CD4-positive, CD25-positive, alpha-beta regulatory T cell (primary cell): ENCODE measurements around the gene PIWIL4. TPM values are rescaled to one million over a fixed set of nuclear protein-coding genes. Genes with fewer than 3 reads are reported as not detected.

Experiments
- ATAC-seq, 2 donors: fragments of 150-1000 bp; cut with Tn5 transposase; one replicate each; pipeline ENCODE4 v1.10.0; 2021; ENCODE audit warnings: low read depth in 2 of 2, moderate number of reproducible peaks in 2 of 2, moderate library complexity in 1 of 2
- DNase-seq, 3 donors: peaks; one replicate each; pipeline versions ENCODE4 v3.0.0 to v3.0.0-alpha.2; 2012 to 2022; ENCODE audit warnings: mixed read lengths in 1 of 3
- H3K27ac ChIP-seq: one replicate; pipeline ENCODE4 v1.7.0; 2013; ENCODE audit warnings: mild to moderate bottlenecking, low read length; ENCODE audit not compliant: insufficient read depth, poor library complexity, severe bottlenecking
- H3K27me3 ChIP-seq: one replicate; pipeline ENCODE4 v1.7.0; 2013; ENCODE audit warnings: low read length; ENCODE audit not compliant: control insufficient read depth, insufficient read depth
- H3K36me3 ChIP-seq: one replicate; pipeline ENCODE4 v1.7.0; 2013; ENCODE audit warnings: mild to moderate bottlenecking, low read length, moderate library complexity; ENCODE audit not compliant: control insufficient read depth, insufficient read depth
- H3K4me1 ChIP-seq: 2 replicates; pipeline ENCODE4 v1.7.0; 2013; ENCODE audit warnings: mild to moderate bottlenecking, low read length; ENCODE audit not compliant: insufficient read depth, control insufficient read depth, poor library complexity, severe bottlenecking
- H3K4me3 ChIP-seq: one replicate; pipeline ENCODE4 v1.7.0; 2013; ENCODE audit warnings: low read depth, mild to moderate bottlenecking, low read length, moderate library complexity
- H3K9me3 ChIP-seq, 2 experiments: 1 replicate in 1 of 2; 2 replicates in 1 of 2; pipeline ENCODE4 v1.7.0; 2013; ENCODE audit warnings: low read length in 2 of 2, mild to moderate bottlenecking in 1 of 2, moderate library complexity in 1 of 2; ENCODE audit not compliant: control insufficient read depth in 2 of 2
- H3K27ac Mint-ChIP-seq, 3 donors: one replicate each; pipeline ENCODE4 v1.8.0; 2020 to 2022; ENCODE audit warnings: mild to moderate bottlenecking in 3 of 3, mixed read lengths in 3 of 3, moderate library complexity in 2 of 3
- H3K27me3 Mint-ChIP-seq: one replicate; pipeline ENCODE4 v1.8.0; 2022; ENCODE audit warnings: mild to moderate bottlenecking, mixed read lengths
- H3K36me3 Mint-ChIP-seq: one replicate; pipeline ENCODE4 v1.8.0; 2020; ENCODE audit warnings: mixed read lengths
- H3K4me1 Mint-ChIP-seq, 4 donors: one replicate each; pipeline ENCODE4 v1.8.0; 2020 to 2022; ENCODE audit warnings: mixed read lengths in 4 of 4, mild to moderate bottlenecking in 1 of 4
- H3K4me3 Mint-ChIP-seq, 4 donors: one replicate each; pipeline ENCODE4 v1.8.0; 2020 to 2022; ENCODE audit warnings: mild to moderate bottlenecking in 4 of 4, mixed read lengths in 4 of 4, moderate library complexity in 3 of 4
- H3K9me3 Mint-ChIP-seq, 7 donors: one replicate each; pipeline ENCODE4 v1.8.0; 2020 to 2022; ENCODE audit warnings: mixed read lengths in 7 of 7, mild to moderate bottlenecking in 3 of 7, moderate library complexity in 2 of 7
- polyA plus RNA-seq, 4 donors: library from polyadenylated mRNA; unstranded; fragments of 300-500 nt; fragmentation: Illumina TruSeq; gene quantifications; one replicate each; pipeline ENCODE4 v1.2.3, GENCODE V29; 2021
- total RNA-seq: library from RNA; stranded (reverse); gene quantifications from one replicate; pipeline ENCODE4 v1.2.3, GENCODE V29; 2022

Gene PIWIL4
- total and polyA plus RNA-seq, 5 donors from 2014 or later: 0.18 to 1.3 (median 1.3) TPM

DNA sequence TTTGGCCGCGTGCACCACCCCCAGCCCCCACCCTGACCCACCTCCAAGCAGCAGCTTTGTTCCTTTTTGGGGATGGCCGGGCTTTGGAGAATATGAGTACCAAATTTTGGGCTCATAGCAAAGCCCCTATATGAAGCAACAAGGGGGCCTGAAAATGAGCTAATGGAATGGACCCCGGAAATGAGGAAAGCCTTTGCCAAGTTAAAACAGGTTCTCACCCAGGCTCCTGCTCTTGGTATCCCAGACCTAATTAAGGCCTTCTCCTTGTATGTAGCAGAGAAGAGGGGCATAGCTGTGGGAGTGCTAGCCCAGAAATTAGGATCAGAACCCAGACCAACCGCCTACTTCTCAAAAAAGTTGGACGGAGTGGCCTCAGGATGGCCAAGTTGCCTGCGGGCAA lies 87.0 kb downstream of the PIWIL4 start:
- no peaks in the 10 kb centered on the region for H3K9me3 ChIP-seq
- Mint-ChIP-seq H3K4me1 (no peaks in the 10 kb centered on the region), H3K36me3 (no peaks in the 10 kb centered on the region), H3K27ac (no peak overlapping the region), H3K4me3 (no peak overlapping the region), H3K9me3 (peaks cover 0 to 1% (median 0%) of the 10 kb centered on the region in 7 donors), H3K27me3 (no peaks in the 10 kb centered on the region)
- DNase-seq (no peak), ATAC-seq (no peak)
- H3K4me1 ChIP-seq: no peaks in the 10 kb centered on the region
- no peak overlapping the region for H3K4me3 ChIP-seq
- H3K27ac ChIP-seq: no peak overlapping the region
- no peaks in the 10 kb centered on the region for H3K36me3 ChIP-seq
- no peaks in the 10 kb centered on the region for H3K27me3 ChIP-seq

DNA sequence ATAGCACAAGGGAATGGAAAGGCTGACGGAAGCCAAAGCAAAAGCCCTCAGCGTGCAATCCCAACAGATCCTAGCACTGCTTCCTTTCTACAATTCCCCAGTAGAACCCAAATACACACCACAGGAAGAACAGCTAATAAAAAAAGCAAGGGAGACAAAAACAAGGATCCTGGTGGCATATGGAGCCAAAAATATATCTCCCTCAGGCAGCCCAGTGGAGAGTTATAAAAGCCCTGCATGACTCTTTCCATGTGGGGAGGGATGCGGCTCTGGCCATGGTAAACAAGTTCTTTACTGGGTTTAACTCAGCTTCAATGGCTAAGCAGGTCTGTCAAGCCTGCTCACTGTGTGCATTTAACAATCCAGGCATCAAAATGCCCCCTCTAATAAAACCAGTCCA lies 88.1 kb downstream of the PIWIL4 start:
- no peaks in the 10 kb centered on the region for H3K4me1 Mint-ChIP-seq
- peaks cover 5% of the 10 kb centered on the region for H3K27me3 ChIP-seq
- peaks cover 0 to 1% (median 0%) of the 10 kb centered on the region in 7 donors for H3K9me3 Mint-ChIP-seq
- no peaks in the 10 kb centered on the region for H3K4me1 ChIP-seq
- H3K27ac Mint-ChIP-seq: no peak overlapping the region
- no peak for ATAC-seq
- no peak for DNase-seq
- no peak overlapping the region for H3K4me3 Mint-ChIP-seq
- H3K4me3 ChIP-seq: no peak overlapping the region
- H3K36me3 ChIP-seq: no peaks in the 10 kb centered on the region
- peaks cover 5% of the 10 kb centered on the region for H3K27me3 Mint-ChIP-seq
- no peak overlapping the region for H3K27ac ChIP-seq
- H3K36me3 Mint-ChIP-seq: no peaks in the 10 kb centered on the region
- H3K9me3 ChIP-seq: no peaks in the 10 kb centered on the region

DNA sequence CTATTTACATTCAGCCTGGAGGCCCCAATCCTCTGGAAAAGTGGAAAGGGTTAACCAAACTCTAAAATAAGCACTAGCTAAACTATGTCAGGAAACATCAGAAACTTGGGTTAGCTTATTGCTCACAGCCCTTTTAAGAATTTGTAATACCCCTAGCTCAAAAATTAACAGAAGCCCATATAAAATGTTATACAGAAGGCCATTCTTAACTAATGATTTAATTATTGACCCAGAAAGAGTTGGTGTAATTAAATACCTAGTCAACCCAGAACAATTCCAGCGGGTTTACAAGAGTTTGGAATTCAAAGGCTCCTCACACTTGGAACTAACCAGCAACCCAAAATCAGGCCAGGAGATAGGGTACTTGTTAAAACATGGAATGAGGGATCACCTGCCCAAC lies 88.8 kb downstream of the PIWIL4 start:
- Histone ChIP-seq H3K4me3 (no peak overlapping the region), H3K27me3 (peaks cover 5% of the 10 kb centered on the region), H3K4me1 (no peaks in the 10 kb centered on the region), H3K36me3 (no peaks in the 10 kb centered on the region), H3K27ac (no peak overlapping the region), H3K9me3 (no peaks in the 10 kb centered on the region)
- ATAC-seq (no peak), DNase-seq (no peak)
- no peaks in the 10 kb centered on the region for H3K4me1 Mint-ChIP-seq
- peaks cover 0 to 1% (median 0%) of the 10 kb centered on the region in 7 donors for H3K9me3 Mint-ChIP-seq
- H3K27ac Mint-ChIP-seq: no peak overlapping the region
- H3K27me3 Mint-ChIP-seq: peaks cover 9% of the 10 kb centered on the region
- H3K4me3 Mint-ChIP-seq: no peak overlapping the region
- H3K36me3 Mint-ChIP-seq: no peaks in the 10 kb centered on the region

DNA sequence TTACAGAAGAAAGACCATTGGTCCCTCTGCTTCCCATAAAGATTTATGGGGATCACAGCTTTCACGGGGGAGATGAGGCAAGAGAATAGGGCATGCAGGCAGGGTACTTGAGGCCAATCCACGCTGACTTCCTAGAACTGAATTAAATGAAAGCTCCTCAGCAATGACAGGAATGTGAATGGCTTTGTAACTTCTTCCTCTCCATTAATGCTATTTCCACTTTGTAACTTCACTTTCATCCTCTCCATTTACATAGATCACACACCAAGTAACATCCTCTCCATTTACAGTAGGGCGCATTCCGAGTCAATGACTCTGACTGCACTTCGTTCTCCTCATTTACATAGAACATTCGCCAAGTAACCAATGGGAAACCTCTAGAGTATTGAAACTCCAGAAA lies 89.8 kb downstream of the PIWIL4 start:
- no peak overlapping the region for H3K4me3 Mint-ChIP-seq
- H3K4me3 ChIP-seq: no peak overlapping the region

DNA sequence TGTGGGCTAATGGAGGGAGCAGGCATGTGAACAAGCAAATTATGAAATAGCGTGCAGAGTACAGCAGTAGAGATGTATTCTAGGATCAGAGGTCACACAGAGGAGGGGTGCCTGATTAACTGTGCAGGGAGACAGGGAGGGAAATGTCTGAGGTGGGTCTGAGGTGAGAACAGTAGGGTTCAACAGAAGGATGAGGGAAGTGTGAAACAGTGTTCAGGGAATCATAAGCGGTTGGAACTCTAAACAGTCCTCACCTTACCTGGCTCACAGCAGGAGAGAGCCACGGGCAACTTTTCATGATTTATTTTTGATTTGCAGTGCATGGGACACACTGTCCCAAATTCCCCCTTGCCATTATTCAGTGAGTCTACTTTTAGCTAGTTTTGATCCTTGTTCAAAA lies 90.5 kb downstream of the PIWIL4 start:
- H3K36me3 Mint-ChIP-seq: no peaks in the 10 kb centered on the region
- H3K4me1 ChIP-seq: no peaks in the 10 kb centered on the region
- ATAC-seq: no peak

More for the DNA sequence above, 89.8 kb downstream of the PIWIL4 start:
- no peak overlapping the region for H3K27ac ChIP-seq
- Mint-ChIP-seq H3K27me3 (peaks cover 15% of the 10 kb centered on the region), H3K27ac (no peak overlapping the region), H3K4me1 (no peaks in the 10 kb centered on the region), H3K9me3 (peaks cover 0 to 1% (median 0%) of the 10 kb centered on the region in 7 donors), H3K36me3 (no peaks in the 10 kb centered on the region)
- no peak for ATAC-seq
- H3K9me3 ChIP-seq: no peaks in the 10 kb centered on the region
- no peak for DNase-seq
- H3K36me3 ChIP-seq: no peaks in the 10 kb centered on the region
- H3K27me3 ChIP-seq: peaks cover 5% of the 10 kb centered on the region
- no peaks in the 10 kb centered on the region for H3K4me1 ChIP-seq

DNA sequence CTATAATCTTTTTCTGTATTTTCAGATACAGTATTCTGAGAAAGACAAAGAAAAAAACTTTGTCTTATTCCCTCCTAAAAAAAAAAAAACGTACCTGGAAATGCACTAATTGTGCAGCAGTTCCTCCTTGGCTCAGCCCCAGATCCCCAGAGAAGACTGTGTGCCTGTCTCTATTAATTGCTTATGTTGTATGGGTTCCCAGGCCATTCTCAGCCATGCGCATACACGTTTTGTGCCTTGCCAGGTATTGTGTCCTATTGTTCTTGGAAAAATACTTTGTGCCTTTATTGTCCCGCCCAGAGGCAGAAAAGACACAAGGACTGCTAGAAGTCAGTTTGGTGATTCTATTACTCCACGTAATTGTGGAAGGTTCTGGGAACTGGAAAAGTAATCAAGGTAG lies 91.2 kb downstream of the PIWIL4 start:
- Mint-ChIP-seq H3K27ac (no peak overlapping the region), H3K4me3 (no peak overlapping the region), H3K4me1 (no peaks in the 10 kb centered on the region), H3K9me3 (peaks cover 0 to 2% (median 0%) of the 10 kb centered on the region in 7 donors), H3K36me3 (no peaks in the 10 kb centered on the region), H3K27me3 (peaks cover 15% of the 10 kb centered on the region)
- H3K36me3 ChIP-seq: no peaks in the 10 kb centered on the region
- no peak for DNase-seq
- no peak overlapping the region for H3K4me3 ChIP-seq
- no peaks in the 10 kb centered on the region for H3K4me1 ChIP-seq
- H3K27me3 ChIP-seq: peaks cover 5% of the 10 kb centered on the region
- no peak for ATAC-seq
- no peaks in the 10 kb centered on the region for H3K9me3 ChIP-seq
- no peak overlapping the region for H3K27ac ChIP-seq

More for the DNA sequence above, 90.5 kb downstream of the PIWIL4 start:
- Mint-ChIP-seq H3K27me3 (peaks cover 15% of the 10 kb centered on the region), H3K9me3 (peaks cover 0 to 1% (median 0%) of the 10 kb centered on the region in 7 donors), H3K4me3 (no peak overlapping the region), H3K4me1 (no peaks in the 10 kb centered on the region), H3K27ac (no peak overlapping the region)
- no peak overlapping the region for H3K4me3 ChIP-seq
- no peaks in the 10 kb centered on the region for H3K9me3 ChIP-seq
- H3K27ac ChIP-seq: no peak overlapping the region
- DNase-seq: no peak
- no peaks in the 10 kb centered on the region for H3K36me3 ChIP-seq
- peaks cover 5% of the 10 kb centered on the region for H3K27me3 ChIP-seq

DNA sequence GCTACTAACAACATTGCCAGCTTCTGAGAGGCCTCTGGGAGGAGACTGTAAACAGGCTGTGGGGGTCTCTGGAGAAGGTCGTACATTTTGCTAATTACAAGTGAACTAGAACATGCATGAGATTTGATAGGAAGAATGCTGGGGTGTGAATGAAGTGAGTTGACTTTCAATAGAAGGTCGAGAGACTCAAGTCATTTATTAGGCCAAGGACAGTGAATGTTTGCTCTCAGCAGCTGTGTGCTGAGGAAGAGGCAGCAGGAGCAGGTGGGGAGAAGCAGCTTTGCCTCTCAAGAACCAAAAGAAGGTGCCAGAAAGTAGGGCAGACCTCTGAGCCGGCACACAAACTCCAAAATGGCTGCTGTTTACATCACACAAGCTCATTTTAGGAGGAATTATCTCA lies 91.7 kb downstream of the PIWIL4 start:
- H3K27me3 ChIP-seq: peaks cover 5% of the 10 kb centered on the region
- no peaks in the 10 kb centered on the region for H3K36me3 ChIP-seq
- Mint-ChIP-seq H3K27ac (no peak overlapping the region), H3K36me3 (no peaks in the 10 kb centered on the region), H3K27me3 (peaks cover 15% of the 10 kb centered on the region), H3K4me1 (no peaks in the 10 kb centered on the region), H3K9me3 (peaks cover 0 to 2% (median 0%) of the 10 kb centered on the region in 7 donors), H3K4me3 (no peak overlapping the region)
- no peak overlapping the region for H3K4me3 ChIP-seq
- DNase-seq (no peak), ATAC-seq (no peak)
- no peak overlapping the region for H3K27ac ChIP-seq
- no peaks in the 10 kb centered on the region for H3K4me1 ChIP-seq
- no peaks in the 10 kb centered on the region for H3K9me3 ChIP-seq

DNA sequence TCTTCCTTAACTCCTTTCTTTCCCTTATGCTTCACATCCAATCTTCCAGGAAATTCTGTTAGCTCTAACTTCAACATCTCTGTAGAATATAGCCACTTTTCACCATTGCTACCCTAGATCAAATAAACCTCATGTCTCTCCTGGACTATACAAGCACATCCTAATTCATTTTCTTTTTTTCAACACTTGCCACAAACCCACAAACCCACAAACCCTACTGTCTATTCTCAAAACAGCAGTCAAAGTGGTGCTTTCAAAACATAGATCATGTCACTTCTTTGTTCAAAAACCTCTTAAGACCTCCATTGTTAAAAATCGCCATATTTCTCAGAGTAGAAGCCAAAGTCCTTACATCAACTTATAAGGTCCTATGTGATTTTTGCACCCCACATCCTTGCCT lies 94.3 kb downstream of the PIWIL4 start:
- no peak for DNase-seq
- H3K27ac Mint-ChIP-seq: no peak overlapping the region
- Histone ChIP-seq H3K4me1 (no peaks in the 10 kb centered on the region), H3K9me3 (no peaks in the 10 kb centered on the region), H3K27ac (no peak overlapping the region), H3K27me3 (peaks cover 5% of the 10 kb centered on the region), H3K4me3 (no peak overlapping the region), H3K36me3 (no peaks in the 10 kb centered on the region)
- H3K9me3 Mint-ChIP-seq: peaks cover 0 to 2% (median 0%) of the 10 kb centered on the region in 7 donors
- peaks cover 15% of the 10 kb centered on the region for H3K27me3 Mint-ChIP-seq
- H3K4me3 Mint-ChIP-seq: no peak overlapping the region
- H3K4me1 Mint-ChIP-seq: no peaks in the 10 kb centered on the region
- no peaks in the 10 kb centered on the region for H3K36me3 Mint-ChIP-seq
- no peak for ATAC-seq
